Measurements from ENCODE around the gene TMIGD1. TPM values are rescaled to one million over a fixed set of nuclear protein-coding genes. Genes with fewer than 3 reads are reported as not detected.

The TMIGD1 gene
- total RNA-seq, 1 experiment from 2014 or later: not detected

DNA sequence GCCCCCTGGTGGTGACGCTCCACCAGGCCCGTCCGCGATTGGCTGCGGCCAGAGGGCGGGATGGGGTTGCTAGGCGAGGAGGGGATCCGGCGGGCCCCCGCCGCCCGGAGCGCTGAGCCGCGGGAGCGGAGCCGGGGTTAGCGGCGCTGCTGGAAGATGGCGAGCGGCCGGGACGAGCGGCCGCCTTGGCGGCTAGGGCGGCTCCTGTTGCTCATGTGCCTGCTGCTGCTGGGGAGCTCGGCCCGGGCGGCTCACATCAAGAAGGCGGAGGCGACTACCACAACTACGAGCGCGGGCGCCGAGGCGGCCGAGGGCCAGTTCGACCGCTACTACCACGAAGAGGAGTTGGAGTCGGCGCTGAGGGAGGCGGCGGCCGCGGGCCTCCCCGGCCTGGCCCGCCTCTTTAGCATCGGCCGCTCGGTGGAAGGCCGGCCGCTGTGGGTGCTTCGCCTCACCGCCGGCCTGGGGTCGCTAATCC, 45.0 kb upstream of the TMIGD1 start, which contains the start of gene CPD:
TSS of gene CPD (plus strand) at position 103 of the 478 bp plus-strand sequence. CDS start at position 157, 54 bp downstream.
- CTCF ChIA-PET: no interaction called here
- H3K27ac ChIP-seq (ENCODE audit: low read depth, low read length, poor library complexity, severe bottlenecking): peak within 1 kb of the TSS; percentile 88

GRCh38 chr17:30378241-30378824, 44.5 kb upstream of the TMIGD1 start:
- DNase-seq (ENCODE audit: low spot score): no peak

More for the DNA sequence above, 45.0 kb upstream of the TMIGD1 start, which contains the start of gene CPD:
- TF ChIP-seq, protein P1, sequence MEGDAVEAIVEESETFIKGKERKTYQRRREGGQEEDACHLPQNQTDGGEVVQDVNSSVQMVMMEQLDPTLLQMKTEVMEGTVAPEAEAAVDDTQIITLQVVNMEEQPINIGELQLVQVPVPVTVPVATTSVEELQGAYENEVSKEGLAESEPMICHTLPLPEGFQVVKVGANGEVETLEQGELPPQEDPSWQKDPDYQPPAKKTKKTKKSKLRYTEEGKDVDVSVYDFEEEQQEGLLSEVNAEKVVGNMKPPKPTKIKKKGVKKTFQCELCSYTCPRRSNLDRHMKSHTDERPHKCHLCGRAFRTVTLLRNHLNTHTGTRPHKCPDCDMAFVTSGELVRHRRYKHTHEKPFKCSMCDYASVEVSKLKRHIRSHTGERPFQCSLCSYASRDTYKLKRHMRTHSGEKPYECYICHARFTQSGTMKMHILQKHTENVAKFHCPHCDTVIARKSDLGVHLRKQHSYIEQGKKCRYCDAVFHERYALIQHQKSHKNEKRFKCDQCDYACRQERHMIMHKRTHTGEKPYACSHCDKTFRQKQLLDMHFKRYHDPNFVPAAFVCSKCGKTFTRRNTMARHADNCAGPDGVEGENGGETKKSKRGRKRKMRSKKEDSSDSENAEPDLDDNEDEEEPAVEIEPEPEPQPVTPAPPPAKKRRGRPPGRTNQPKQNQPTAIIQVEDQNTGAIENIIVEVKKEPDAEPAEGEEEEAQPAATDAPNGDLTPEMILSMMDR (conservative IDR thresholded peaks at IDR 0.05; ENCODE audit: low read depth, low read length): no peak
- TF ChIP-seq EZH2 (IDR thresholded peaks at IDR 0.05; ENCODE audit: borderline replicate concordance, low read depth, low read length, poor library complexity, severe bottlenecking): no peak
- intact Hi-C loops (cut with micrococcal nuclease; ENCODE audit: unreplicated experiment): no loop called here
- Histone ChIP-seq H3K4me1 (ENCODE audit: insufficient read depth, low read length, poor library complexity, severe bottlenecking) (peaks cover 43% of the 10 kb centered on the region), H3K36me3 (ENCODE audit: insufficient read depth, low read length, poor library complexity, severe bottlenecking) (no peaks in the 10 kb centered on the region), H3K27me3 (replicated peaks; ENCODE audit: insufficient read depth, low read depth, low read length, poor library complexity) (no peaks in the 10 kb centered on the region), H3K9me3 (ENCODE audit: low read depth, low read length, poor library complexity, severe bottlenecking) (no peaks in the 10 kb centered on the region), H3K4me3 (ENCODE audit: low read depth, low read length, poor library complexity, severe bottlenecking) (peak within 1 kb of the TSS; percentile 77)
- DNase-seq (ENCODE audit: low spot score): peak; percentile 97
- POLR2A ChIA-PET (ENCODE audit: low non-redundant PET): no interaction called here
- BruUV-seq (replicated peaks): no TSS peak

GRCh38 chr17:30377574-30378240, 43.9 kb upstream of the TMIGD1 start:
- no peak for TF ChIP-seq EZH2 (IDR thresholded peaks at IDR 0.05; ENCODE audit: borderline replicate concordance, low read depth, low read length, poor library complexity, severe bottlenecking)
- TF ChIP-seq, protein P1 (conservative IDR thresholded peaks at IDR 0.05; ENCODE audit: low read depth, low read length): no peak
- no TSS peak for BruUV-seq (replicated peaks)
- Histone ChIP-seq H3K4me3 (ENCODE audit: low read depth, low read length, poor library complexity, severe bottlenecking) (no peak overlapping the region), H3K9me3 (ENCODE audit: low read depth, low read length, poor library complexity, severe bottlenecking) (no peaks in the 10 kb centered on the region), H3K36me3 (ENCODE audit: insufficient read depth, low read length, poor library complexity, severe bottlenecking) (no peaks in the 10 kb centered on the region), H3K27me3 (replicated peaks; ENCODE audit: insufficient read depth, low read depth, low read length, poor library complexity) (peaks cover 5% of the 10 kb centered on the region), H3K27ac (ENCODE audit: low read depth, low read length, poor library complexity, severe bottlenecking) (peak overlapping the region; percentile 29), H3K4me1 (ENCODE audit: insufficient read depth, low read length, poor library complexity, severe bottlenecking) (peaks cover 43% of the 10 kb centered on the region)
- intact Hi-C loops (cut with micrococcal nuclease; ENCODE audit: unreplicated experiment): no loop called here
- POLR2A ChIA-PET (ENCODE audit: low non-redundant PET): no interaction called here
- CTCF ChIA-PET: interaction anchor here (1.4 kb wide), 1 partner anchor 37 kb away, joined by 7 read pairs; no protein-coding TSS in a partner anchor
- no peak for DNase-seq (ENCODE audit: low spot score)

More at GRCh38 chr17:30378241-30378824, 44.5 kb upstream of the TMIGD1 start:
- BruUV-seq (replicated peaks): TSS peak; percentile 92
- no peaks in the 10 kb centered on the region for H3K27me3 ChIP-seq (replicated peaks; ENCODE audit: insufficient read depth, low read depth, low read length, poor library complexity)
- POLR2A ChIA-PET (ENCODE audit: low non-redundant PET): no interaction called here
- no peak for TF ChIP-seq EZH2 (IDR thresholded peaks at IDR 0.05; ENCODE audit: borderline replicate concordance, low read depth, low read length, poor library complexity, severe bottlenecking)
- TF ChIP-seq, protein P1 (conservative IDR thresholded peaks at IDR 0.05; ENCODE audit: low read depth, low read length): no peak
- no peaks in the 10 kb centered on the region for H3K9me3 ChIP-seq (ENCODE audit: low read depth, low read length, poor library complexity, severe bottlenecking)
- peaks cover 43% of the 10 kb centered on the region for H3K4me1 ChIP-seq (ENCODE audit: insufficient read depth, low read length, poor library complexity, severe bottlenecking)
- intact Hi-C loops (cut with micrococcal nuclease; ENCODE audit: unreplicated experiment): no loop called here
- no peaks in the 10 kb centered on the region for H3K36me3 ChIP-seq (ENCODE audit: insufficient read depth, low read length, poor library complexity, severe bottlenecking)
- peak overlapping the region; percentile 77 for H3K4me3 ChIP-seq (ENCODE audit: low read depth, low read length, poor library complexity, severe bottlenecking)
- peak overlapping the region; percentile 88 for H3K27ac ChIP-seq (ENCODE audit: low read depth, low read length, poor library complexity, severe bottlenecking)
- CTCF ChIA-PET: no interaction called here

All from A673 (cell line).